AG04450 (cell line): Measurements from ENCODE around the gene DPEP2NB. TPM values are rescaled to one million over a fixed set of nuclear protein-coding genes. Genes with fewer than 3 reads are reported as not detected.

Experiments
- CTCF ChIA-PET: fragments of 300-600, 350-600 bp; formaldehyde crosslinking; extraction: SDS; loops from one replicate; lab custom pipeline; 2022; ENCODE audit warnings: antibody characterized with exemption, inconsistent platforms; lab: Charles Lee
- POLR2A ChIA-PET: fragments of 350-600 bp; formaldehyde crosslinking; extraction: SDS; loops from one replicate; lab custom pipeline; 2021; ENCODE audit warnings: antibody characterized with exemption, inconsistent platforms; lab: Yijun Ruan, JAX
- DNase-seq: peaks from one replicate; pipeline ENCODE4 v3.0.0-alpha.2; 2011; ENCODE audit warnings: low read depth, low spot score
- H3K27ac ChIP-seq: one replicate; pipeline ENCODE4 v1.5.1; 2012; ENCODE audit warnings: low read depth, low read length, control low read depth
- H3K27me3 ChIP-seq: one replicate; pipeline ENCODE4 v1.6.0; 2012; ENCODE audit warnings: low read length; ENCODE audit not compliant: control insufficient read depth, insufficient read depth
- H3K4me3 ChIP-seq: 2 replicates; pipeline ENCODE4 v1.5.1; 2011; ENCODE audit warnings: mild to moderate bottlenecking, low read depth, low read length, control low read depth
- H3K9me3 ChIP-seq: 2 replicates; pipeline ENCODE4 v1.5.1; 2012; ENCODE audit warnings: low read length; ENCODE audit not compliant: control insufficient read depth, insufficient read depth
- polyA minus RNA-seq: library from RNA; depleted of rRNA, polyadenylated mRNA; stranded (reverse); fragments of >200 nt; gene quantifications from 2 replicates; pipeline ENCODE4 v1.2.3, GENCODE V29; 2011; rRNA and poly(A)+ RNA removed
- polyA plus RNA-seq: library from polyadenylated mRNA; depleted of rRNA; stranded (reverse); fragments of >200 nt; gene quantifications from 2 replicates; pipeline ENCODE4 v1.2.3, GENCODE V29; 2011; rRNA removed
- TF ChIP-seq, protein P1 (sequence below): IDR thresholded peaks from 2 replicates; pipeline ENCODE4 v1.5.1; 2011; ENCODE audit warnings: low read depth, low read length, control low read depth, inconsistent platforms

DPEP2NB gene
- not detected in 2 replicates for polyA plus RNA-seq
- polyA minus RNA-seq, result not detected in 2 replicates

- no peak within 1 kb of the TSS for H3K4me3 ChIP-seq
- CTCF ChIA-PET, result no interaction called here
- H3K9me3 ChIP-seq, result no peaks in the 10 kb centered on the region
- TF ChIP-seq, protein P1, sequence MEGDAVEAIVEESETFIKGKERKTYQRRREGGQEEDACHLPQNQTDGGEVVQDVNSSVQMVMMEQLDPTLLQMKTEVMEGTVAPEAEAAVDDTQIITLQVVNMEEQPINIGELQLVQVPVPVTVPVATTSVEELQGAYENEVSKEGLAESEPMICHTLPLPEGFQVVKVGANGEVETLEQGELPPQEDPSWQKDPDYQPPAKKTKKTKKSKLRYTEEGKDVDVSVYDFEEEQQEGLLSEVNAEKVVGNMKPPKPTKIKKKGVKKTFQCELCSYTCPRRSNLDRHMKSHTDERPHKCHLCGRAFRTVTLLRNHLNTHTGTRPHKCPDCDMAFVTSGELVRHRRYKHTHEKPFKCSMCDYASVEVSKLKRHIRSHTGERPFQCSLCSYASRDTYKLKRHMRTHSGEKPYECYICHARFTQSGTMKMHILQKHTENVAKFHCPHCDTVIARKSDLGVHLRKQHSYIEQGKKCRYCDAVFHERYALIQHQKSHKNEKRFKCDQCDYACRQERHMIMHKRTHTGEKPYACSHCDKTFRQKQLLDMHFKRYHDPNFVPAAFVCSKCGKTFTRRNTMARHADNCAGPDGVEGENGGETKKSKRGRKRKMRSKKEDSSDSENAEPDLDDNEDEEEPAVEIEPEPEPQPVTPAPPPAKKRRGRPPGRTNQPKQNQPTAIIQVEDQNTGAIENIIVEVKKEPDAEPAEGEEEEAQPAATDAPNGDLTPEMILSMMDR, result no peak
- H3K27ac ChIP-seq, result no peak within 1 kb of the TSS
- H3K27me3 ChIP-seq, result peaks cover 5% of the 10 kb centered on the region
- no peak for DNase-seq
- POLR2A ChIA-PET, result no interaction called here
Observed at GRCh38 chr16:68015681-68016080, at the start of gene DPEP2NB. Gene DPEP2NB (minus strand): TSS chr16:68015911. CDS start chr16:68015770, 141 bp downstream.

GRCh38 chr16:68064791-68065365 lies 49.2 kb upstream of the DPEP2NB start:
- ChIA-PET CTCF (interaction anchor here (0.6 to 2.0 kb wide), 20 partner anchors 9 to 544 kb away, joined by 3 to 11 read pairs (median 4); partner anchors contain the start of gene NFATC3), POLR2A (interaction anchor here (0.6 to 0.7 kb wide), 2 partner anchors 144 to 173 kb away, joined by 3 to 4 read pairs; no protein-coding TSS in a partner anchor)
- Histone ChIP-seq H3K4me3 (no peak overlapping the region), H3K27ac (peak overlapping the region; percentile 73), H3K9me3 (no peaks in the 10 kb centered on the region), H3K27me3 (no peaks in the 10 kb centered on the region)
- TF ChIP-seq, protein P1, result peak; percentile 86
- no peak for DNase-seq

DNA sequence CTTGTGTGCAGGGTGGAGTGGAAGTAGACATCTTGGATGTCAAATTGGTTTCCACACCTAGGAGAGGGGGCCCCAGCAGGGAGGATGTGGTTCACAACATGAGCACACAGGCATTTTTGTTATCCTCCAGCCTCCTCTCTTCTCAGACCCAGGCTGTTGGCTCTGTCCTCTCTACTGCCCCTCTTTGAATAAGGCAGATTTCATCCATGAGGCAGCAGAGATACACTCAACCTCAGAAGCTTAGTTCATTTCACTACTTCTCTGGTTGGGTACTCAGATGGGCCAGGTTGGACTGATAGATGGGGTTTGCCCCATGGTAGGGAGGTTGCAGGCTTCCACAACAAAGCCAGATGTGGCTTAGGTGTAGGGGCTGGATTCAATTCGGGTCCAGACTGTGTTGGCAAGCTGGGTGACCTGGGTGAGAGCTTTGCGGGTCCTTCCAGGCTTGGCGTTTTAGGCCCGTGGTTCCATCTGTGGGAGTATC lies 47.2 kb upstream of the DPEP2NB start:
- CTCF ChIA-PET, result interaction anchor here (0.6 to 1.3 kb wide), 3 partner anchors 7 to 167 kb away, joined by 3 to 4 read pairs (median 4); no protein-coding TSS in a partner anchor

DNA sequence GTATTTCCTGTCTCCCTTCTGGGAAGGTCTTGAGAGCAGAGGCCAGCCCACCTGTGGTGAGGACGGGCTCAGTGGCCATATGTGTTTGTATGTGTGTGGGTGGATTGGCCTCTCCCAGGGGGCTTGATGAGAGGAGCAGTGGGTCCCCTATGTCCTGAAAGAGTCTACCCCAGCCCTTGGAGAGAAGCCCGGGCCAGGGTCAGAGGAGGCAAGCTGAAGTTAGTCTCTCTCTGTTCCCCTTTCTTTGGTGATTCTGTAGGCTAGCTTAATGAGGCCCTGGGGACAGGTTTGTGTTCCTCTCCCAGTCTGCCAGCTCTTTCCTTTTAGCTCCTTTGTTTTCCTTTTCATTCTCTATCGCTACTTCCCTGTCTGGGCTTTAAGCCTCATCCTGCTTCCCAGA lies 45.7 kb upstream of the DPEP2NB start:
- Histone ChIP-seq H3K27me3 (no peaks in the 10 kb centered on the region), H3K9me3 (no peaks in the 10 kb centered on the region), H3K4me3 (no peak overlapping the region), H3K27ac (no peak overlapping the region)
- DNase-seq, result no peak
- ChIA-PET POLR2A (no interaction called here), CTCF (interaction anchor here (1.5 kb wide), 1 partner anchor 21 kb away, joined by 4 read pairs; no protein-coding TSS in a partner anchor)
- TF ChIP-seq, protein P1, result no peak

More for the DNA sequence above, 47.2 kb upstream of the DPEP2NB start:
- POLR2A ChIA-PET, result no interaction called here
- no peak overlapping the region for H3K4me3 ChIP-seq
- H3K27me3 ChIP-seq, result no peaks in the 10 kb centered on the region
- DNase-seq, result no peak
- TF ChIP-seq, protein P1, result no peak
- H3K9me3 ChIP-seq, result no peaks in the 10 kb centered on the region
- H3K27ac ChIP-seq, result no peak overlapping the region

DNA sequence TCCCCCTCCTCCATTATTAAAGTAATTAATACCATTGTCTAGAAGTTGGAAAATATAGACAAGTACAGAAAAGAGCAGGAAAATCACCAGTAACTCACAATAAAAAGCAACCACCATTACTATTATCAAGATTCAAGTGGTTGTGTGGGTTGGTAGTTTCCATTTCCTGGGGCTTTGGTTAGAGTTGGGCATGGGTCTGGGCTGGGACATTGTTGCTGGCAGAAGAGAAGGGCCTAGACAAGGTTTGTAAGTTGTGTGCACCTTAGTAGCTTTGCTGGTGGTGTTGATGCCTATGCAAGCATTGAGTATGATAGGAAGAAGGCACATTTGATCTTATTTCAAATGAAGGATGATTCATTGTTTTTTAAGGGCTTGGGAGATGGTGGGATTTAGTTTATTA lies 44.1 kb upstream of the DPEP2NB start:
- H3K27ac ChIP-seq, result no peak overlapping the region
- DNase-seq, result no peak
- H3K27me3 ChIP-seq, result no peaks in the 10 kb centered on the region
- CTCF ChIA-PET, result no interaction called here
- H3K4me3 ChIP-seq, result no peak overlapping the region
- POLR2A ChIA-PET, result no interaction called here
- no peaks in the 10 kb centered on the region for H3K9me3 ChIP-seq
- TF ChIP-seq, protein P1, result no peak
